ENCODE results near the gene SWT1.
"Not testable (repeated sequence)": the region's sequence is repeated elsewhere in the genome, so short reads cannot be mapped to it uniquely, and the experiment has no call there.

SWT1 gene

GRCh38 chr1:185198712-185199111, 41.7 kb downstream of the SWT1 start:
- DNase-seq = not testable (repeated sequence)

DNA sequence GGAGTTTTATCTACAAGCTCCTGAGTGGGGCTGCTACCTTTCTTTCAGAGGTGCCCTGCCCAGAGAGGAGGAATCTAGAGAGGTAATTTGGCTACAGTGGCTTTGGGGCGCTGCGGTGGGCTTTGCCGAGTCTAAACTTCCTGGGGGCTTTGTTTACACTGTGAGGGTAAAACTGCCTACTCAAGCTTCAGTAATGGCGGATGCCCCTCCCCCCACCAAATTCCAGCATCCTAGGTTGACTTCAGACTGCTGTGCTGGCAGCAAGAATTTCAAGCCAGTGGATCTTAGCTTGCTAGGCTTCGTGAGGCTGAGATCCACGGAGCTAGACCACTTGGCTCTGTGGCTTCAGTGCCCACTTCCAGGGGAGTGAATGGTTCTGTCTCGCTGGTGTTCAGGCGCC, 43.9 kb downstream of the SWT1 start:
- no peak for DNase-seq

DNA sequence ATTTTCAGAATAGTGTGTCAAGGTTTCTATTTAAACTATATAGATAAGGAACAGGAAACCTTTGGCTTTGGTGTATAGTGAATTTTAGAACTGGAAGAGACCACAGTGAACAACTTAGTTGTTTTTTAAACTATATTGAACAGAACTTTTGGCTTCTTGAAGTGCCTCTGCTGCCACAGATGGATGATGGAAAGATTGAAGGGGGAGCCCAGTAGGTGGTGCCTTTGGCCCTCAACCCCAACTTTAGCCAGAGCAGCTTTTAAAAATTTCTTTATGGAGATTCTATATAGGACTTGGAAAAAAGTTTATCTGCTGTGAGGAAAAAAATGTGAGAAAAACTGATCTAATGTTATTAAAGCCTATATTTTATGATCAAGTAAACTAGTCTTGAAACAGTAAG, 50.2 kb downstream of the SWT1 start:
- no peak for DNase-seq

- no peak for DNase-seq
Measured at GRCh38 chr1:185207980-185208602, 51.1 kb downstream of the SWT1 start.

GRCh38 chr1:185208626-185209180, 51.7 kb downstream of the SWT1 start:
- no peak for DNase-seq

GRCh38 chr1:185209357-185209756, 52.4 kb downstream of the SWT1 start:
- DNase-seq = not testable (repeated sequence)

- no peak for DNase-seq
Measured at GRCh38 chr1:185213091-185213490, 56.1 kb downstream of the SWT1 start.

DNA sequence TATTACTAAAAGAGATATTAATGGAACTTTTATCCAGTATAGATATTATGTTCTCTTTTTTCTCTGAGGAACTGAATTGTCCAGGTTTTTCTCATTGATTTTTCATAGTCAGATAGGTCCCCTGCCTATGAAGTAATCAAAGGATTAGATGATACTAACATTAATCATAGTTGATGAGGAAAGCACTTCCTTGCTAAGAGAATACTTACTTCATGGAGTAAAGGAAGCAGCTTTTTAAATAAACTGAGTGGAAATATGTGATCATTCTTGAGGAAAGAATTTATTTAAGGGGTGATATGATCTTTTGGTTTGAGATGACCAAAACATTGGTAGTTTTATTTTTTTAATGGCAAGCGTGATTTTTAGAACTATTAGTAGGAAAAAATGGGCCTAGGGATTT, 58.9 kb downstream of the SWT1 start:
- DNase-seq = no peak

DNA sequence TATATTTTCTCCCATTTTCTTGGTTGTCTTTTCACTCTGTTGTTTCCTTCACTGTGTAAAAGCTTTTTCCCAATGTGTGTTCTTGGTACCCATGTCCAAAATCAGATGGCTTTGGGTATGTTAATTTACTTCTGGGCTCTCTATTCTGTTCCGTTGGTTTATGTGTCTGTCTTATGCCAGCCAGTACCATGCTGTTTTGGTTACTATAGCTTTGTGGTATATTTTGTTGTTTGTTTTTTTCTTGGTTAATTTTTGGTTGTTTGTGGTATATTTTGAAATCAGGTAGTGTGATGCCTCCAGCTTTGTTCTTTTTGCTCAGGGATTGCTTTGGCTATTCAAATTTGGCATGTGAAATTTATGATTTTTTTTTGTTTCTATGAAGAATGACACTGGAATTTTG, 67.2 kb downstream of the SWT1 start:
- DNase-seq = no peak

GRCh38 chr1:185227161-185227560, 70.2 kb downstream of the SWT1 start:
- DNase-seq = no peak

- DNase-seq = no peak
Measured at GRCh38 chr1:185228979-185229378, 72.0 kb downstream of the SWT1 start.

DNA sequence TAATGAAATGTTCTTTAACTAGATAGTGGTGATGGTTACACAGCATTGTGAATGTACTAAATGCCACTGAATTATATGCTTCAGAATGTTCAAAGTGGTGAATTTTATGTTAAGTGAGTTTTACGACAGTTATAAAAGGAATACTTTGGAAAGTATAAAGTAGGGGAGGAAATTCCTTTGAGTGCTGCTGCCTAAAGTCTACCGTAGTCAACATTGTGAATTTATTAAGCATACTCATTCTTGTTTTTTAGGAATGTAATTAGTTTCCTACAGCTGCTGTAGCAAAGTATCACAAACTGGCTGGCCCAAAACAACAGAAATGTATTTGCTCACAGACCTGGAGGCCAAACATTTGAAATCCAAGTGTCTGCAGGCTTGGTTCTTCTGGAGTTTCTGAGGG, 73.0 kb downstream of the SWT1 start:
- no peak for DNase-seq

DNA sequence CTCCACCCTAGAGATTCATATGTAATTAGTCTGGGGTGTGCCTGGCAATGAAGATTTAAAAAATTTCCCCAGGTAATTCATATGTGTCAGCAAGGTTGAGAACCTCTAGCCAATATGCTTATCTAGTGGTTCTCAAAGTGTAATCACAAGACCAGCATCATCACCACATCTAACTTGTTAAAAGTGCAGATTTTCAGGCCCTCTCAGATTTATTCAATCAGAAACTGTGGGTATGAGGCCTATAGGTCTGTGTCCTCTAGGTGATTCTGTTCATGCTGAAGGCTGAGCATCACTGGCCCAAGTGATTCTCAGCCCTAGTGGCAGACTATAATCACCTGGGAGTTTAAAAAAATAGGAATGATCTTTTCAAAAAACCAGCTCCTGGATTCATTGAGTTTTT, 75.9 kb downstream of the SWT1 start:
- DNase-seq = no peak

DNA sequence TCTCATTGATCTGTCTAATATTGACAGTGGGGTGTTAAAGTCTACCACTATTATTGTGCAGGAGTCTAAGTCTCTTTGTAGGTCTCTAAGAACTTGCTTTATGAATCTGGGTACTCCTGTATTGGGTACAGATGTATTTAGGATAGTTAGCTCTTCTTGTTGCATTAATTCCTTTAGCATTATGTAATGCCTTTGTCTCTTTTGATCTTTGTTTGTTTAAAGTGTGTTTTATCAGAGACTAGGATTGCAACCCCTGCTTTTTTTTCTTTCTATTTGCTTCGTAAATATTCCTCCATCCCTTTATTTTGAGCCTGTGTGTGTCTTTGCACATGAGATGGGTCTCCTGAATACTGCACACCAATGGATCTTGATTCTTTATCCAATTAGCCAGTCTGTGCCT, 77.2 kb downstream of the SWT1 start:
- not testable (repeated sequence) for DNase-seq

DNA sequence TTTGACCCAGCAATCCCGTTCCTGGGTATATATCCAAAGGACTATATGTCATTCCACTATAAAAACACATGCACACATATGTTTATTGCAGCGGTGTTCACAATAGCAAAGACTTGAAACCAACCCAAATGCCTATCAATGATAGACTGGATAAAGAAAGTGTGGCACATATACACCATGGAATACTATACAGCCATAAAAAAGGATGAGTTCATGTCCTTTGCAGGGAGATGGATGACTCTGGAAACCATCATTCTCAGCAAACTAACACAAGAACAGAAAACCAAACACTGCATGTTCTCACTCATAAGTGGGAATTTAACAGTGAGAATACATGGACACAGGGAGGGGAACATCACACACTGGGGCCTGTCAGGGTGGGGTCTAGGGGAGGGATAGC, 80.2 kb downstream of the SWT1 start:
- DNase-seq = not testable (repeated sequence)

DNA sequence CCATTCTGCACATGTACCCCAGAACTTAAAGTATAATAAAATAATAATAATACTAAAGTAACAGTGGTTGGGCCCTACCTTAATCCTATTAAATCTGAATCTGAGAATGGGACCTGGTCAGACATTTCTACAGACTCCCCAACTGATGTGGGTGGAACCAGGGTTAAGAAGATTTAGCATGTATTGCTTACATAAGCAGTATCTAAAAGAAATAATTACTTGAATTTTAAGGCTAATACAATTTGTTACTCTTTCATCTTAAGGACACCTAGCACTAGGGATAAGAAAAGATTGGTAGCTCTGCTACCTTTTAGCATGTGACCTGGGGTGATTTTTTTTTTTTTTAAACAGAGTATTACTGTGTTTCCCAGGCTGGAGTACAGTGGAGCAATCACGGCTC, 80.7 kb downstream of the SWT1 start:
- DNase-seq = no peak

DNA sequence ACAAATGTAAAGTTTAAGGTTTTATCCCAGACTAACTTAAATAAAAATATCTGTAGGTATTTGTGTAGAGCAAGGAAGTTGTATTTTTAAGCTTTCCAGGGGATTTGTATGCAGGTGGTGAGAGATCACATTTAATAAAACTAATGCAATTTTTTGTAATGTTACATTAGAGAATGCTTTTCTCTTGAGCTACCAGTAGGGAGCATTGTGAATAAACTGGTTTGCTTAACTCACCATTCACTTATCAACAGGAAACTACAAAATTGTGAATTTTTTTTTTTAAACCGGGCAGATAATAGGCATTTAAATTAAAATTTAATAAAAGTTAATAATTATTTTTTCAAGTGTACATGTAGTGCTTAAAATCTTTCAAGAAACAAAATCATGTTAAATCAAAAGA, 81.5 kb downstream of the SWT1 start:
- DNase-seq = no peak

- no peak for DNase-seq
Measured at GRCh38 chr1:185239861-185240260, 82.9 kb downstream of the SWT1 start.

DNA sequence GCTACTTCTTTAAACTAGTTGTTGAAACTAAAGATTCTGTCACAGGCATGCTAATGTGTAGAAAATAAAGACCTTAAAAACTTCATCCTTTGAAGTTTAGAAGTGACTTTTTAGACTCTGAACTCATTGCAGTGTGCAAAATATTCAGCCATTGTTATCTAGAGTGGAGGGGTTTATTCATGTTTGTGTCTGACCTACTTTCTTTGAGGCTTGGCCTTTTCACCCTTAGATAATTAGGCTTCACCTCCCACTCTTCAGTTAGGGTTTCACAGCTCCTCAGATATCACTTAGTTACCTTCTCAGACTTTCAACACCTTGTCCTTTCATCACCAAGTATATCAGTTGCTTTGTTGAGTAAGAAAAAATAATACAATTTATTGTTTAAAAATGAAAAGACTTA, 84.2 kb downstream of the SWT1 start:
- no peak for DNase-seq

DNA sequence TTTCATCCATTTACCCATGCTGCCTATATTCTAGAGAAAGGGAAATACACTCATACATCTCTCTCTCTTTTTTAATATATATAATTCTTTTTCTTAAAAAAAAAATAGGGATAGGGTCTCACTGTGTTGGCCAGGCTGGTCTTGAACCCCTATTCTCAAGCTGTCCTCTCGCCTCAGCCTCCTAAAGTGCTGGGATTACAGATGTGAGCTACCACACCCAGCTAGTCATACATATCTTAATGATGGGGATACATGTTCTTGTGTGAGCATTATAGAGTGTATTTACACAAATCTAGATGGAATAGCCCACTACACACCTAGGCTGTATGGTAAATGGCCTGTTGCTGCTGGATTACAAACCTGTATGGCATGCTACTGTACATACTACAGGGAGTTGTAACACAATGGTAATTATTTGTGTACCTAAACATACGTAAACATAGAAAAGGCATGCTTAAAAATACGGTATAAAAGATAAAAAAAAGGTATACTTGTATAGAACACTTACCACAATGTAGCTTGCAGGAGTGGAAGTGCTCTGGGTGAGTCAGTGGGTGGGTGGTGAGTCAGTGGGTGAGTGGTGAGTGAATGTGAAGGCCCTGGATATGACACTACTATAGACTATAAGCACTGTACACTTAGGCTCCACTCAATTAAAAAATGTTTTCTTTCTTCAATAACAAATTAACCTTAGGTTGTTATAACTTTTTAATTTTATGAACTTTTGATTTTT, 87.2 kb downstream of the SWT1 start:
- no peak for DNase-seq

DNA sequence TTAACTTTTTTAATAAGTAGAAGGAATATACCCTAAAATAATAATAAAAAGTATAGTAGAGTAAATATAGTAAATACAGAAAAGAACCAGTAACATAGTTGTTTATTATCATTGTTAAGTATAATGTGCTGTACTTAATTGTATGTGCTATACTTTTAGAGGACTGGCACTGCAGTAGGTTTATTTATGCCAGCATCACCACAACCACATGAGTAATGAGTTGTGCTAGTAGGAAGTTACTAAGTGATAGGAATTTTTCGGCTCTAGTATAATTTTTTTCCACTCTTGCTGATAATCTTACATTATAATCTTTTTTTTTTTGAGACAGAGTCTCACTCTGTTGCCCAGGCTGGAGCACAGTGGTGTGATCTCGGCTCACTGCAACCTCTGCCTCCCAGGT, 88.5 kb downstream of the SWT1 start:
- DNase-seq = no peak

DNA sequence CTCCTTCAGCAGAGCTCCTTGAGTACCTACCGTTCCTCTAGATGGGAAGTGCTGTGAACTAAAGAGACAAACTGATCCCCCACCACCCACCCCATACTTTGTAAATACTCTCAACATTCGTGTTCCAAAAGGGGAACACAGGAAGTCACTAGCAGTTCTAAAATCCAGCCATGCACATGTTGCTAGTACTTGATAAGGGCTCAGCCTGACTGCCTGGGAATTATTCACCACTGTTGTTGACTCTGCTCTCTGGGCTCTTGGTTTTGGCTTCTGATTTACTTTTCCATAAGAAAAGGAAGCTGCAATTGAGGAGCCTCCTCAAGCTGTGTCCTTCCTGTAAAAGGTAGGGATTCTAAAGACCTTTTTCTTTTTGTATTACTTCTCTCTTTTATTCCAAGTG, 92.6 kb downstream of the SWT1 start:
- no peak for DNase-seq

DNA sequence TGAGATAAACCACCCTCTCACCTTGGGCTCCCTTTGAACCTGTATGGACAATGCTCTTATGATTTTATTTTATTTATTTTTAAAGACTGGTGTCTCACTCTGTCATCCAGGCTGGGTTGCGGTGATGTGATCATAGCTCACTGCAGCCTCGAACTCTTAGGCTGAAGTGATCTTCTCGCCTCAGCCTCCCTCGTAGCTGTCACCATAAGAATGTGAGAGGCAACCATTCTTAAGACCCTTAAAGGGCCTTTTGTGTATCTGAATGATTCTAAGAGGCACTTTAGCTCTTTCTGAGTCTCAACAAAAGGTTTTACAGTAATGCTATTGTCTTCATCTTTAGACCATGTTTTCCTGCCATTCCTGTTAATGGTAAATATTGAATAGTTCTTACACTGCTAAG, 93.1 kb downstream of the SWT1 start:
- DNase-seq = no peak

- not testable (repeated sequence) for DNase-seq
Measured at GRCh38 chr1:185251928-185252327, 95.0 kb downstream of the SWT1 start.

GRCh38 chr1:185252404-185252803, 95.4 kb downstream of the SWT1 start:
- DNase-seq = not testable (repeated sequence)

Data from NCI-H524 treated with DMSO at 0.1 percent for 48 hours (cell line).